HG03558 (cell line): ENCODE results near the gene HACD3.
"Not testable (repeated sequence)": the region's sequence is repeated elsewhere in the genome, so short reads cannot be mapped to it uniquely, and the experiment has no call there.

Source experiments
- ATAC-seq: cut with Tn5 transposase; IDR thresholded peaks from one replicate; pipeline ENCODE4 v1.9.1; 2021; ENCODE audit warnings: moderate number of reproducible peaks; ENCODE audit not compliant: unreplicated experiment; ENCODE audit errors: extremely low read depth

Gene HACD3

GRCh38 chr15:65541231-65541820 is 11.1 kb downstream of the HACD3 start:
- no peak for ATAC-seq

DNA sequence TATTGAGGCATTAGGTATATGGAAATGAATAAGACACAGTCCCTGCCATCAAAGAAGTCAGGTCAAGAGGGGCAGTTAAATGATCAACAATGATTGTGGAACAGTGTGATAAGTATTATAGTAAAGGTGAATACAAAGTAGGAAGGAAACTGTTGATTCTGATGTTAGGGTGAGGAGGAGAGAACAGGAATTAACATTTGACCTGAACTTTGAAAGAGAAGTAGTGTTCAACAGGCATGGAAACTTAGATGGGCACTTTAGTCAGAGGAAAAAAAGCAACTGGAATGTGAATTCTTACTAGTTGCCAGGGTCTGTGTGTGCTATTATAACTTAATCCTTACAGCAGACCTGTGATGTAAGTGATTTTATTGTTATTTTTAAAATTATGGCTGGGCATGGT is 17.6 kb downstream of the HACD3 start:
- ATAC-seq = no peak

DNA sequence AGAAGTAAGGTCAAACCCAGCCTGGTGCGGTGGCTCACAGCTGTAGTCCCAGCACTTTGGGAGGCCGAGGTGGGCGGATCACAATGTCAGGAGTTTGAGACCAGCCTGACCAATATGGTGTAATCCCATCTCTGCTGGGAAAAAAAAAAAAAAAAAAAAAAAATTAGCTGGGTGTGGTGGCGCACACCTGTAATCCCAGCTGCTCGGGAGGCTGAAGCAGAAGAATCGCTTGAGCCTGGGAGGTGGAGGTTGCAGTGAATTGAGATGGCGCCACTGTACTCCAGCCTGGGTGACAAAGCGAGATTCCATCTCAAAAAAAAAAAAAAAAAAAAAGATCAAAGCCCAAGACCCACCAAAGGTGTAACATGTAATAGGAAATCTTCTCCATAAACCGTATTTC is 19.0 kb downstream of the HACD3 start:
- not testable (repeated sequence) for ATAC-seq

DNA sequence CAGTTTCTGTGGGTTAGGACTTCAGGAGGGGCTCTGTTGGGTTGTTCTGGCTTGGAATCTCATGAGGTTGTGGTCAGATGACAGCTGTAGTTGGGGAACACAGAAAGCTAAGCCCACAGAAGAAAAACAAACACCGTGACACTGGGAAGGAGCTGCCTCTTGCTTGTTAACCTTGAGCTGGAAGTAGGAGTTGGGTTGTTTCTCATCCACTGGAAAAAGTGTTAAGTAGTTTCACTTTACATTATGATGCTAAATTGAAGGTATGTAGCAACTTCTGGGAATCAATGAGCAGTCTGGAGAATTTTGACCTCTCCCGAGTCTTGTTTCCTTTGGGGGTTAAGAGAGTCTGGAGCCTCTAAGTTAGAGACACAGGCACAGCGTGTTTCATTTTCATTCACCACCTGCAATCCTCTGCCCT is 20.4 kb downstream of the HACD3 start:
- no peak for ATAC-seq

DNA sequence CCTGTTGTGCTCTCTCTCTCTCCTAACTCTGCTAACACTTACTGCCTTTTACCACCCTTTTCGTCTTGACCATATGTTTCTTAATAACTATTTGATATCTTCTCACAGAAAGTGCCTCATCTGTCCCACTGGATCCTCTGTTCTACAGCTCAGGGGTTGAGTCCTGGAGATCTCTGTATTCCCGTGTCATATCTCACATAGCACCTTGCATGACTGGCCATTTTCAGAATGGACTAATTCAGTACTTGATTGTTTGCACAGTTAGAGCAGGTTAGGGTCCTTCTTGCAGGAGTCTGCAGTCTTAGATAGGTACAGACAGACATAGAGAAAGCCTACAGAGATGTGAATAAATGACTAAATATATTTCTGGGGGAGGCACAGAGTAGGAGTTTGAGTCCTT is 20.9 kb downstream of the HACD3 start:
- no peak for ATAC-seq

DNA sequence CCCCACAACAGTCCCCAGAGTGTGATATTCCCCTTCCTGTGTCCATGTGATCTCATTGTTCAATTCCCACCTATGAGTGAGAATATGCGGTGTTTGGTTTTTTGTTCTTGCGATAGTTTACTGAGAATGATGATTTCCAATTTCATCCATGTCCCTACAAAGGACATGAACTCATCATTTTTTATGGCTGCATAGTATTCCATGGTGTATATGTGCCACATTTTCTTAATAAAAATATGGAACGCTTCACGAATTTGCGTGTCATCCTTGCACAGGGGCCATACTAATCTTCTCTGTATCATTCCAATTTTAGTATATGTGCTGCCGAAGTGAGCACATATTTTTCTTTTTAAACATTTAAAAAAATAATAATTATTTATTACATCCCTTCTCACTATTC is 22.6 kb downstream of the HACD3 start:
- not testable (repeated sequence) for ATAC-seq

GRCh38 chr15:65553691-65554090 is 23.4 kb downstream of the HACD3 start:
- ATAC-seq = no peak

DNA sequence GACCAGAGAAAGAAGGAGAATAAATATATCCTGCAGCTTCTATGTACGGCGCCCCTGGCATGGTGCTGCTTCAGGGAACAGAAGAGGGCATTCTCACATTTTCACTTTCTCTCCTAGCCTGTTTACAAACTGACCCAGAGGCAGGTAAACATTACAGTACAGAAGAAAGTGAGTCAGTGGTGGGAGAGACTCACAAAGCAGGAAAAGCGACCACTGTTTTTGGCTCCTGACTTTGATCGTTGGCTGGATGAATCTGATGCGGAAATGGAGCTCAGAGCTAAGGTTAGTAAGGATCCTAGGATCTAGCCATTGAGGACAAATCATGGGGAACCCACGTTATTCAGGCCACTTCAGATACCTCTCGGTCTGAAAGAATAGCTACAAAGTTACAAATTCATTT is 26.4 kb downstream of the HACD3 start:
- ATAC-seq = no peak

DNA sequence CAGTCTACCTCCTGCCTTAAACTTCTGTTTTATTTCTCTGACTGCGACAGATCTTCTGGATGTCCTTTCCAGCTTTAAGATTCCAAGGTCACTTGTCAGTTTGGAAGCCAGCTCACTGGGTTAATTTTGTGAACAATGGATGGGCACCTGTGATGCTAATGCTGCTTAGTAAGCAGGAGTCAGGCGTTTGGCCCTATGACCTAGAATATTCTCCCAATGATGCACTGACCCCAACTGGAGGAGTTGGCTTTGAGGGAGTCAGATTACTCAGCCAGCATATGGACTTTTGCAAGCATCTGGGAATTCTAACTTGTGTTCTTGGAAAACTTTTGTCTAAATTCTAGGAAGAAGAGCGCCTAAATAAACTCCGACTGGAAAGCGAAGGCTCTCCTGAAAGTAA is 28.1 kb downstream of the HACD3 start:
- no peak for ATAC-seq

- no peak for ATAC-seq
Measured at GRCh38 chr15:65558997-65559760, 28.9 kb downstream of the HACD3 start.

GRCh38 chr15:65559941-65560340 is 29.7 kb downstream of the HACD3 start:
- no peak for ATAC-seq

GRCh38 chr15:65561934-65562333 is 31.7 kb downstream of the HACD3 start:
- no peak for ATAC-seq

DNA sequence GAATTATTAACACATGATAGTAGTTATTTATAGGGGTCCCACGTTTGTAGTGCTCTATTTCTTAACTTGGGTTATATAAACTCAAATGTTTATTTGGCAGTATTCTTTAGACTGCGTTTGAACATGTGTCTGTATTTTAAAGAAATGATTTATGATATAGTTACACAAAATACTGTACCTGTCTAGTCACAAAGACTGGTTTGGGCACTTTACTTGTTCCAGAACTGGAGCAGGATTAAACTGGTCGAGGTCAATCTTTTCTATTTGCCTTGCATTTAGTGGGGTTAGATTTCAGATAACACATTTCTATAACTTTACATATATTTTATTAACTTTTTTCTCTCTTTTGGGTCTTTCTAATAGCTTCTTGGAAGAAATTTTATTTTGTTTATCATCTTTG is 39.5 kb downstream of the HACD3 start:
- ATAC-seq = no peak

GRCh38 chr15:65571971-65572370 is 41.7 kb downstream of the HACD3 start:
- ATAC-seq = no peak

DNA sequence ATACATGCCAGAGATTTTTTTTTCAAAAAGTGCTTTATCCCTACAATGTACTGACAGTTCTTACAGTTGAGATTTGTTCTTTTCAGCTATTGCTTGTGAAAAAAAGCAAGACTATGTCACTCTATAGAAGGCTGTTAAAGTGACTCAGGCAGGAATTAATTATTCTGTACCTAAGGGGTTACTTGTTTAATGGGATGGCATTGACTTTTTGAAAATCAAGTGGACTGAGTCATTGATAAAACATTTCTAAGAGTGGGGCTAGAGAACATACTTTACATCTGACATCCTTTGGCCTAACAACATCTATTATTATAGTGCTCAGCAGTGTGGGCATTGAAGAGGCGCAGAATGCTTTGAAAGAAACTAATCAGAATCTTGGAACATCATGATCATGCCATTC is 46.4 kb downstream of the HACD3 start:
- ATAC-seq = no peak

- no peak for ATAC-seq
Measured at GRCh38 chr15:65577129-65577996, 47.1 kb downstream of the HACD3 start.

DNA sequence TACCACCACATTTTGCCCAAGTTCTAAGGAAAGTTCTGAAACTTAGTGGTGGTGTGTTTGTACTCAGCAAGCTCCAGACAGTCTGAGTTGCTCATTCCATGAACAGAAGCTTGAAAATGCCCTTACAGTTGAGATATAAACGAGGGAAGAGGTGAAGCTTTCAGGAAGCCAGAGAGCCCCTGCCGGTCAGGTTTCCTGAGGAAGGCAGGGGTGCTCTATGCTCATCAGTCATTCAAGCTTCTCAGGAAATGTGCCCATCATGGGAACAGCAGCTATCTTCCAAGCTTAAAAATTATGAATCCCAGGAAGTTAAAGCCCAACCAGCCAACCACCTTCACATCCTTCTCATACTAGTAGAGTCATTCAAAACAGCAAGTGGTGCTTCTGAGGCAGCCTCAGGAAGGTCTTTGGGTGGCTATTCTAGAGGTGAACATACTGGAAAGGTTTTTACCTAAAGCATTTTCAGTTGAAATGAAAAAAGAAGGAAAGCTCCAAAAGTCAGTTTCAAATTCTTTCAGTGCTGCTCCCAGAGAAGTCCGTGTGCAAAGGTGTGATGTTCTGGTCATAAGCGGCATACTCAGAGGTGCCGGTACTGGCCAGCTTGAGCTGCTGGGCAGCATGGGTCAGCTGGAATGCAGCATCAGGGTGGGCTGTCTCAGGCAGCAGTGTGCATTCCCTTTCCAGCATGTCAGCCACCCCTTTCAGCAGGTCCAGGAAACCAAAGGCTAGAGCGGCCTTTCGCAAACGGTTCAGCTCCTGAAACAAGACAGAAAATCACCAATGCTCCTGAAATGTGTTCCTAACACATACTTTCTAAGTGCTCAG is 48.9 kb downstream of the HACD3 start:
- ATAC-seq = no peak

- no peak for ATAC-seq
Measured at GRCh38 chr15:65579762-65580161, 49.5 kb downstream of the HACD3 start.

DNA sequence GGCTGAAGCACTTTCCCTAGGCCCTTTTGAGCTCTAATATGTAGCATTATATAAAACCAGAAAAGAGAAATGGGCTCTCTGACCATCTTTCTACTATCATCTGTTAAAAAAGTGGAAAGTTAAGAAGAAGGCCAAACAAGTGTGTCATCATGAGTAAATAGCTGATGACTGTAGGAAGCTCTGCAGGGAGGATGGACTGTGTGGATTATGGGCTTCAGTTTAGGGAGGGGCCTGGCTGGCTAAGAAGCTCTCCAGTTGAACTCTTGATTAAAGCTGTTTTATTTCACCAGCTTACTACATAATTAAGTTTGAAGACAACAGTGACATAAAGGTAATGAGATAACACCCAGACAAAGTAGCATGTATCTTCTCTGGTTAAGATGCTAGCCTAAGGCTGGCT is 50.0 kb downstream of the HACD3 start:
- ATAC-seq = no peak

DNA sequence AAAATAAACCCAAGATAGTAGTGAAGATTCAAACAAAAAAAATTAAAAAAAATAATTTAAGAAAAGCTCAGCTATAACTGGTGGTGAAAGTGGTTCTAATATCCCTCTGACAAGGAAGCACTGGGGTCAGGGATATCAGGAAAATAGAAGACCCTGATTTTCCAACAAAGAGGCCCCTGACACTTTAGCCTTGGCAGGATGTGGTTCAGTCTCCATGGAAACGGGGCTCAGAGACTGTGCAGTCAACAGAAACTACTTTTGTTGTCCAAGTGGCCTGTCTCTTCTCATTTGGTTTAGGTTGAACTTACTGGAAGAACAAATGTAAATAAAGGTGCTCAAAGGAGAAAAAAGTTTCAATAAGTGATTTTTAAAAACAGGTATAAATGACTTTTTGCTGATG is 53.4 kb downstream of the HACD3 start:
- no peak for ATAC-seq
